B cell (primary cell): ENCODE data around the gene TNN. TPM values are rescaled to one million over a fixed set of nuclear protein-coding genes. Genes with fewer than 3 reads are reported as not detected.

Experiments
- ATAC-seq: fragments of 200-7000 bp; cut with Tn5 transposase; one replicate; pipeline ENCODE4 v1.10.0; 2021; ENCODE audit warnings: low read depth, mild to moderate bottlenecking, moderate number of reproducible peaks, moderate library complexity
- CTCF ChIA-PET: fragments of 350-600 bp; sonication (Branson Sonifier 250); formaldehyde crosslinking; loops from one replicate; lab custom pipeline; 2021; ENCODE audit warnings: antibody characterized with exemption, inconsistent platforms; lab: Charles Lee
- POLR2A ChIA-PET: fragments of 350-600 bp; sonication (Branson Sonifier 250); formaldehyde crosslinking; loops from one replicate; lab custom pipeline; 2021; ENCODE audit warnings: antibody characterized with exemption; lab: Charles Lee
- DNase-seq: peaks from one replicate; pipeline ENCODE4 v3.0.0; 2013
- H2AFZ ChIP-seq: 2 replicates; pipeline ENCODE4 v1.6.1; 2012; ENCODE audit warnings: mild to moderate bottlenecking, low read depth, low read length; ENCODE audit not compliant: insufficient read depth, poor library complexity, severe bottlenecking
- H3K27ac ChIP-seq, 2 donors: 1 replicate in 1 of 2; 2 replicates in 1 of 2; pipeline ENCODE4 v1.5.1; 2012 to 2013; ENCODE audit warnings: low read length in 2 of 2, mild to moderate bottlenecking in 2 of 2, moderate library complexity in 1 of 2
- H3K27me3 ChIP-seq, 4 experiments: fragments of 200-600 bp in 1 of 4; sonication (generic) in 1 of 4; replicated peaks in 1 of 4; 1 replicate in 2 of 4; 2 replicates in 2 of 4; pipeline versions ENCODE4 v1.6.1 to v1.7.0; 2013 to 2016; ENCODE audit warnings: low read length in 3 of 4, mild to moderate bottlenecking in 2 of 4, mixed read lengths in 1 of 4, moderate library complexity in 1 of 4; ENCODE audit not compliant: insufficient read depth in 4 of 4, control insufficient read depth in 3 of 4; ENCODE audit errors: control extremely low read depth in 1 of 4
- H3K36me3 ChIP-seq, 2 experiments: replicated peaks in 1 of 2; 1 replicate in 1 of 2; 2 replicates in 1 of 2; pipeline versions ENCODE4 v1.6.1 to v1.7.1; 2013; ENCODE audit warnings: low read length in 1 of 2; ENCODE audit not compliant: insufficient read depth in 2 of 2, control insufficient read depth in 1 of 2; ENCODE audit errors: control extremely low read depth in 1 of 2, extremely low read depth in 1 of 2
- H3K4me1 ChIP-seq, 2 donors: fragments of 200-600 bp in 1 of 2; sonication (generic) in 1 of 2; 1 replicate in 1 of 2; 2 replicates in 1 of 2; pipeline versions ENCODE4 v1.5.1 to v1.6.1; 2013 to 2017; ENCODE audit warnings: low read length in 2 of 2; ENCODE audit not compliant: control insufficient read depth in 2 of 2, insufficient read depth in 2 of 2
- H3K4me2 ChIP-seq: replicated peaks from 2 replicates; pipeline ENCODE3; 2012; ENCODE audit warnings: mild to moderate bottlenecking, low read depth, low read length; ENCODE audit not compliant: poor library complexity, severe bottlenecking
- H3K4me3 ChIP-seq, 5 experiments: fragments of 200-600 bp in 1 of 5; sonication (generic) in 1 of 5; 1 replicate in 3 of 5; 2 replicates in 2 of 5; pipeline versions ENCODE4 v1.5.1 to v1.7.0; 2011 to 2016; ENCODE audit warnings: low read length in 4 of 5, mild to moderate bottlenecking in 4 of 5, low read depth in 2 of 5, control low read depth in 1 of 5, moderate library complexity in 1 of 5; ENCODE audit not compliant: insufficient read depth in 1 of 5; ENCODE audit errors: control extremely low read depth in 1 of 5, extremely low read depth in 1 of 5
- H3K79me2 ChIP-seq: fragments of 200-600 bp; sonication (generic); one replicate; pipeline ENCODE4 v1.6.0; 2016; ENCODE audit warnings: low read length; ENCODE audit not compliant: control insufficient read depth, insufficient read depth
- H3K9ac ChIP-seq: fragments of 200-600 bp; sonication (generic); 2 replicates; pipeline ENCODE4 v1.6.1; 2017; ENCODE audit warnings: mild to moderate bottlenecking, low read length, moderate library complexity
- H3K9me3 ChIP-seq, 3 donors: one replicate each; pipeline versions ENCODE4 v1.6.1 to v1.7.1; 2013; ENCODE audit warnings: low read length in 2 of 3; ENCODE audit not compliant: control insufficient read depth in 2 of 3, insufficient read depth in 1 of 3; ENCODE audit errors: control extremely low read depth in 1 of 3
- H4K20me1 ChIP-seq: 2 replicates; pipeline ENCODE4 v1.6.0; 2012; ENCODE audit warnings: mild to moderate bottlenecking, low read length; ENCODE audit not compliant: insufficient read depth, control insufficient read depth, poor library complexity, severe bottlenecking
- H3K27ac Mint-ChIP-seq: one replicate; pipeline ENCODE4 v1.8.0; 2021; ENCODE audit warnings: mixed read lengths
- H3K27me3 Mint-ChIP-seq: one replicate; pipeline ENCODE4 v1.8.0; 2021; ENCODE audit warnings: mixed read lengths
- H3K4me1 Mint-ChIP-seq: one replicate; pipeline ENCODE4 v1.8.0; 2021; ENCODE audit warnings: mixed read lengths
- H3K4me3 Mint-ChIP-seq: one replicate; pipeline ENCODE4 v1.8.0; 2021; ENCODE audit warnings: mixed read lengths
- H3K9me3 Mint-ChIP-seq: one replicate; pipeline ENCODE4 v1.8.0; 2022; ENCODE audit warnings: mixed read lengths; ENCODE audit not compliant: insufficient read depth
- EZH2 ChIP-seq: IDR thresholded peaks from 2 replicates; pipeline ENCODE4 v1.6.1; 2012; ENCODE audit warnings: borderline replicate concordance, low read depth, mild to moderate bottlenecking, moderate library complexity, low read length; ENCODE audit not compliant: insufficient read depth, poor library complexity, severe bottlenecking
- WGBS: methylation state at CpG from one replicate; pipeline ENCODE4 v1.1.5; 2013; ENCODE audit warnings: missing lambda C conversion rate; ENCODE audit not compliant: insufficient coverage; 5-methylcytosine and 5-hydroxymethylcytosine counted together
- intact Hi-C: fragments of 100-400 bp; cut with micrococcal nuclease; formaldehyde crosslinking; loops from one replicate; pipeline ENCODE4 v1.10.0; 2022
- polyA plus RNA-seq: library from polyadenylated mRNA; depleted of rRNA; stranded (reverse); fragments of >200 nt; gene quantifications from 2 replicates; pipeline ENCODE4 v1.2.3, GENCODE V29; 2012
- total RNA-seq, 2 donors: library from RNA; stranded (reverse); fragments of 120-200 nt in 1 of 2; gene quantifications; 1 replicate in 1 of 2; 2 replicates in 1 of 2; pipeline versions ENCODE4 v1.2.3 to v1.2.4, GENCODE V29; 2013 to 2022
- TF ChIP-seq, protein P1 (sequence below): fragments of 200-600 bp; IDR thresholded peaks from one replicate; pipeline ENCODE4 v1.8.0; 2022; ENCODE audit warnings: antibody characterized with exemption, mild to moderate bottlenecking

The TNN gene
- total and polyA plus RNA-seq, 2 donors (not counting 1 experiment from before 2014, with no cell fraction given): not detected

GRCh38 chr1:175173531-175173930 lies 105.9 kb downstream of the TNN start:
- Mint-ChIP-seq H3K4me3 (no peak overlapping the region), H3K27me3 (no peaks in the 10 kb centered on the region), H3K9me3 (no peaks in the 10 kb centered on the region), H3K4me1 (peaks cover 86% of the 10 kb centered on the region), H3K27ac (peak overlapping the region; percentile 70)
- Histone ChIP-seq H3K27me3 (no peaks in the 10 kb centered on the region), H3K4me1 (peaks cover 41 to 45% of the 10 kb centered on the region in 2 donors), H3K4me3 (no peak overlapping the region), H3K4me2 (no peak overlapping the region), H4K20me1 (peaks cover 91% of the 10 kb centered on the region), H3K9ac (no peak overlapping the region), H2AFZ (no peak overlapping the region), H3K79me2 (peaks cover 90% of the 10 kb centered on the region), H3K36me3 (peaks cover 17 to 91% of the 10 kb centered on the region in 2 experiments), H3K27ac (peak overlapping the region in 1 of 2 donors; percentile 54), H3K9me3 (no peaks in the 10 kb centered on the region)
- ChIA-PET CTCF (interaction anchor here (0.7 to 1.9 kb wide), 14 partner anchors 14 to 148 kb away, joined by 3 to 8 read pairs (median 4); no protein-coding TSS in a partner anchor), POLR2A (interaction anchor here (0.6 to 1.2 kb wide), 2 partner anchors 16 to 292 kb away, joined by 3 read pairs; no protein-coding TSS in a partner anchor)
- ATAC-seq (no peak), DNase-seq (no peak)
- TF ChIP-seq EZH2: no peak
- TF ChIP-seq, protein P1, sequence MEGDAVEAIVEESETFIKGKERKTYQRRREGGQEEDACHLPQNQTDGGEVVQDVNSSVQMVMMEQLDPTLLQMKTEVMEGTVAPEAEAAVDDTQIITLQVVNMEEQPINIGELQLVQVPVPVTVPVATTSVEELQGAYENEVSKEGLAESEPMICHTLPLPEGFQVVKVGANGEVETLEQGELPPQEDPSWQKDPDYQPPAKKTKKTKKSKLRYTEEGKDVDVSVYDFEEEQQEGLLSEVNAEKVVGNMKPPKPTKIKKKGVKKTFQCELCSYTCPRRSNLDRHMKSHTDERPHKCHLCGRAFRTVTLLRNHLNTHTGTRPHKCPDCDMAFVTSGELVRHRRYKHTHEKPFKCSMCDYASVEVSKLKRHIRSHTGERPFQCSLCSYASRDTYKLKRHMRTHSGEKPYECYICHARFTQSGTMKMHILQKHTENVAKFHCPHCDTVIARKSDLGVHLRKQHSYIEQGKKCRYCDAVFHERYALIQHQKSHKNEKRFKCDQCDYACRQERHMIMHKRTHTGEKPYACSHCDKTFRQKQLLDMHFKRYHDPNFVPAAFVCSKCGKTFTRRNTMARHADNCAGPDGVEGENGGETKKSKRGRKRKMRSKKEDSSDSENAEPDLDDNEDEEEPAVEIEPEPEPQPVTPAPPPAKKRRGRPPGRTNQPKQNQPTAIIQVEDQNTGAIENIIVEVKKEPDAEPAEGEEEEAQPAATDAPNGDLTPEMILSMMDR: no peak
- 97% methylated on average over 5 of the region's 7 CpGs for WGBS
- intact Hi-C loops: no loop called here

GRCh38 chr1:175174309-175175102 lies 106.9 kb downstream of the TNN start:
- Mint-ChIP-seq H3K4me1 (peaks cover 88% of the 10 kb centered on the region), H3K27me3 (no peaks in the 10 kb centered on the region), H3K9me3 (no peaks in the 10 kb centered on the region), H3K4me3 (no peak overlapping the region), H3K27ac (peak overlapping the region; percentile 51)
- no peaks in the 10 kb centered on the region for H3K9me3 ChIP-seq
- H3K4me1 ChIP-seq: peaks cover 50 to 54% of the 10 kb centered on the region in 2 donors
- peaks cover 16 to 89% of the 10 kb centered on the region in 2 experiments for H3K36me3 ChIP-seq
- H3K27ac ChIP-seq: peak overlapping the region; percentile 7 to 58
- peaks cover 91% of the 10 kb centered on the region for H4K20me1 ChIP-seq
- H3K27me3 ChIP-seq: no peaks in the 10 kb centered on the region
- peaks cover 90% of the 10 kb centered on the region for H3K79me2 ChIP-seq
- DNase-seq (no peak), ATAC-seq (no peak)
- intact Hi-C loops: no loop called here
- peak overlapping the region; percentile 17 for H3K4me2 ChIP-seq
- no peak overlapping the region for H3K9ac ChIP-seq
- no peak overlapping the region for H2AFZ ChIP-seq
- no peak overlapping the region for H3K4me3 ChIP-seq
- ChIA-PET POLR2A (interaction anchor here (0.6 to 1.2 kb wide), 2 partner anchors 15 to 56 kb away, joined by 3 read pairs; no protein-coding TSS in a partner anchor), CTCF (interaction anchor here (0.7 to 1.9 kb wide), 14 partner anchors 13 to 147 kb away, joined by 3 to 9 read pairs (median 4); no protein-coding TSS in a partner anchor)
- TF ChIP-seq, protein P1: no peak
- no peak for TF ChIP-seq EZH2
- WGBS: 83% methylated on average over 1 of the region's 5 CpGs
